NCI-H524 treated with DMSO at 0.1 percent for 48 hours (cell line): ENCODE results near the gene MAP3K12.
"Not testable (repeated sequence)": the region's sequence is repeated elsewhere in the genome, so short reads cannot be mapped to it uniquely, and the experiment has no call there.

ENCODE experiments used
- DNase-seq: peaks from one replicate; lab custom pipeline; 2025; lab: John Stamatoyannopoulos, UW

MAP3K12 gene

DNA sequence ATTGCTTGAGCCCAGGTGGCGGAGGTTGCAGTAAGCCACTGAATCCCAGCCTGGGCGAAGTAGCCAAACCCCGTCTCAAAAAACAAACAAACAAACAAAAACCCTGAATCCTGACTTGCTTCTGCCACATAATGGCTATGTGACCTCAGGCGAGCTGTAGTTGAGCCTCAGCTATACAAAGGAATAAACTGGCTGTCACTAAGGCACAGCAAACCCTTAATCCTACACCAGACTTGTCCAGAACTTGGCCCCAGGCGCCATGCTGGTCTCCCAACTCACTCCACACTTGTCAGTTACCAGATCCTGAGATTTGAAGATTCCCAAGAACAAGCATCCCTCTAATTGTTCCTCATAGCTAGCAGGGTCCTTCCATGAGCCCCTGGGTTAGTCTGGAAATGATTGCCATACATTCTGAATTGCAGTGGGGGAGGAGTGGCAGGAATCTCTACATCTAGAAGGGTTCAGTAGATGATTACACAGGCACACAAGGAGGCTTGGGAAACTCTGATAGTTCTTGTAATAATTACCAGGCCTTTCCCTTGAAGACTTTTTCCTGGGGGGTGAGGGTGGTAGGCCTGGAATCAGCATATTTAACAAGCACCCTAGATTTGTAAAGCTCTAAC, 9.9 kb downstream of the MAP3K12 start:
- DNase-seq: no peak

DNA sequence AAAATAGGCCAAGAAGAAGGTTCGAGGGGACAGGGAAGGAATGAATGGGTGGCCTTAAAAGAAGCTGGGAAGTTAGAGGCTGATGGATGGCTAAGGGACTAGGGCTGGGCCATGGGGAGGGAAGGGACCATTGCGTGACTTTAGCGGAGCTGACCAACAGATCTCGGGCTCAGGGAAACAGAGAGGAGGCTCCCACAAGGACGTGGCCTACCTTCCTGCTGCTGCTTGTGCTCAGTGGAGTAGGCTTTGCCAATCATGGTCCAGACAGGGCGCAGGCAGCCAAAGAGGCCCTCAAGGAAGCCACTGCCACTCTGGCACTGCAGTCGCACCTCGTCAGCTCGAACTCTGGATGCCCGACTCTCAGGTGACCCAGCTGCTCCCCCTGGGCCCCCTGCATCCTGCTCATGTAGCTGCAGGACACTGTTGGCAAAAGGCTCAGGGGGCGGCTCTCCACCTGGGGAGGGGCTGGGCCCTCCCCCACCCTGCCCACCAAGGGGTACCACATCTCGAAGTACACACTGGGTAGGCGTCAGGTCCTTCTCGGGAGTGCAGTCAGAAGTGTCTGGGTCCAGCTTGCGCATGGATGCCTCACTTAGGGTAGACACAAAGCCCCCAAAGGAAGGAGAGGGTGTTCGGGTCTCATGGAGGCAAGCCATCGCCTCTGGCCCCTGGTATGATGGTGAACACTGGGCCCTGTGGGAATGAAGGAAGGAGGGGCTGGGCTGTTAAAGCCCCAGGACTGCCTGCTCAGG, 12.3 kb downstream of the MAP3K12 start:
- DNase-seq: no peak

DNA sequence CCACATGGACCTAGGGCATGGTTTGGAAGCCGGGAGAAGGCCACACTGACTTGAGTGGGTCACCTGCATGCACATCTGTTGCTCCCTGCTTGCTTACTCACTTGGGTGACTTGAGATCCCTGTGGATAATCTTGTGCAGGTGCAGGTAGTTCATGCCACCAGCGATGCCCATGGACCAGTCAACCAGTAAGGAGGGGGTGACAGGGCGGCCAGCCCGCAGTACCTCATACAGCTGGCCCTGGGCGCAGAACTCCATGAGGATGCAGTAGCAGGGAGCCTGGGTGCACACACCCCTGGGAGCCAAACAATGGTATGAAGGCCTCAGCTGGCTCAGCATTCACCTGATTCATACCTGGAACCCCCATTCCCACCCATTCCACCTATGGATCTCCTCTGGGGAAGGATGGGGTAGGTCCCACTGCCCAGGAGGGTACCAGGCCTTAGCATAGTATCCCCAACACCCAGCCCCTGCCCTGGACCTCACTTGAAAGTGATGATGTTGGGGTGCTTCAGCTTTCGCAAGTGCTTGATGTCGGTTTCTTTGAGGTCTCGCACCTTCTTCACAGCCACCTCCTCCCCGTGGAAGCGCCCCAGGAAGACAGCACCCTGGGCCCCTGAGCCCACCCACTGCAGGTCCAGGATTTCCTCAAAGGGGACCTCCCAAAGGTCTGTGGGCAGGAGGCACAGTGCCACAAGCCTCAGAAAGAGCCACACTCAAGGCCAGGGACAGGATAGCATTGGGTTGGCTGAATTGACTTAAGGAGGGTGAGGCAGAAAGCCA, 13.1 kb downstream of the MAP3K12 start:
- DNase-seq: no peak

DNA sequence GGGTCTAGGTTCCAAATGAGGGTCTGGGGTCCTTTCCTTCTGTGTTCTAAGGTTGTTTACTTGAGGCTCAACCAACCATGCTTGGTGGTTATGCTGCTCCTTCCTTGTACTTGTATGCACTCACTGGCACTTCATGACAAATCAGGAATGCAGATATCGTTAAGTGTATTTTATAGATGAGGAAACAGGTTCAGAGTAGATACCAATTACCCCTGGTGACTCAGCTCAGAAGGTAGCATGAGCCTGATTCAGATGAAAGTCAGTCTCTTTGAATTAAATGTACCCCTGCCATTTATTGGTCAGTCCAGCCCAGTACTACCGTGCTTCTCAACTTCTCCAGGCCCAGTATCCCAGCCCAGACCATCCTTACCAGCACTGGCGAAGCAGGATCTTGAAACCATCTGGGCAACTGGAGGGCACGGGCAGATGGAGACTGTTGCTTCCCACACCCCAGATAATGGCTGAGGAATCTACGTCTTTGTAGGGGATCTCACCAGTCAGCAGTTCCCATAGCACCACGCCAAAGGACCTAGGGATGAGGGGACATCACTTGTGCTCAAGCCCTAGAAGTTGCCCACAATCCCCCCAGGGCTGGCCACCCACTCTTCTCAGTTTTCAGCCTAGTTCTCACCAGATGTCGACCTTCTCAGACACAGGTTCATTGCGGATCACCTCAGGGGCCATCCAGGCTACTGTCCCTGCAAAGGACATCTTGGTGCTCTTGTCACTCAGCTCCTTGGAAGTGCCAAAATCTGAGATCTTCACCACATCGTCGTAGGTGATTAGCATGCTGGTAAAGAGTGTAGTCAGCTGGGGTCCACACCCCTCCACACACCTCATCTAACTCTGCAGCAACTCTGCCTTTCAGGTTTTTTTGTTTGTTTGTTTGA, 14.3 kb downstream of the MAP3K12 start:
- no peak for DNase-seq

DNA sequence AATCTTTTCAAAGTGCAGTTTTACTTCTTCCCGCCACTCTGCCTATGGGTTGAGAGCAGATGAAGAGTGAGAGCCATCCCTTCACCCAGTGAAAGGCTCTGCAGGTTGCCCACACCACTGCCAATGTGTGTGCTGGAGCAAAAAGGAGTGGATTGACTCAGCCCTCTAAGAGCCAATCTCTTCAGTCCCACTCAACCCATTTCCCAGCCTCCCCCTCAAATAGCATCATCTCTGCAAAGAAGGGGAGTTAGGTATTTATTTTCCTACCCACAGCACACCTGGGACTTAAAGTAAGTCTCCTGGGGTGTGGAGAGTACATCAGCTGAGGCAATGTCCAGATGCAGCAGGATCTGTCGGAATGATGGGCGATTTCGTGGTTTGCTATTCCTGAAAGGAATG, 15.3 kb downstream of the MAP3K12 start:
- no peak for DNase-seq

DNA sequence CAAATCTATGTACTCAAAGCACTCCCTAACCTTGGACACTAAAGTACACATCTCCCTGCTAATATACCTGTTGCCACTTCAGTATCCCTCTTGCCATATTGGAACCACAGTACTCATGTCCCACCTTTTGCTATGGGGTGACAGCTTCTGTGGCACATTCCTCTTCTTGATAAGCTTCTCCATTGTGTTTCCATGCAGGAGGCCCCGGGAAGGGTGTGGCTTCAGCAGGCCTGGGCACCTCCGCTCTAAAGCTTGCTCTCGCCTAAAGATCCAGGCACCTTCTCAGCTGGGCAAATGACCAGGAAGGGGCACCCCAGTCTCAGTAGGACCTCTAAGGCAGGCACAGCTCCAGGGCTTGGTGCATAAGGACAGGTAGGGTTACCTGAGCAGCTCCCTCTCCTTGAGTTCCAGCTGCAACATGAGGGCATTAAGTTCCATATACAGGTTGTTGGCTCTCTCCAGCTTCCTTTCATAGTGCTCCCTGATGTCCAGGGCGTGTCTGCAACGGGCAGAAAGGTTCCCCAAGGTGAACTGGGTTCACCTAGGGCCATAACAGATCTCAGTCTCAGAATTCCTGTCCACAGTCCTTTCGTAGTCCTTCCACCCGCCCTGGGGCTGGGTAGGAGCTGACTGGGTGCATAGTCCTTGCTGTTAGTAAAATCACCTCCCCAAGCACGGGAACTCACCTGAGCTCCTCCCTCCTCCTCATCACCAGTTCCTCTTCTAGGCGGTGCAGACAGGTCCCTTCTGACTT, 15.9 kb downstream of the MAP3K12 start:
- no peak for DNase-seq

DNA sequence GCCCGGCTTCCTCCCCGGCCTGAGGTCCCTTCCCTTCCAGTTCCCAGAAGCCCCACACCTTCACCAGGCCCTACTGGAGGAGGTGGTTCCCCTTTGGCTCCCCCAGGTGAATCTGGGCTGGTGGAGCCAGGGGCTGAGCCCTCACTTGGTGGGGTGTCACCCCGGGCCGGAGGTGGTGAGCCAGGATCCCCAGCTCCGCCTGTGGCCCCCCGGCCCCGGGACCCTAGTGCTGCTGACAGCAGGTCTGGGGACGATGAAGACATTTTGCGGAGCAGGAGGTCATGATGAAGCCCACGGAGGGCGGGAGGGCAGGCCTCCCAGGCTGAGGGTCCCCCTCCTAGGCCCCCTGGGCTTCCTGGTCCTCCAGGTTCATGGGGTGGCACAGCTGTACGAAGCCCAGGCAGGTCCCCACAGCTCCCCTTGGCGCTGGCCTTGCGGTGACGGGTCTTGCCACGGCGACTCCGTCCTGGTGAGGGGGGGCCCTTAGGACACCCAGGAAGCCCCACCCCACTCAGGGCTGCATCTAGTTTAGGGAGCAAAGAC, 16.6 kb downstream of the MAP3K12 start:
- no peak for DNase-seq

DNA sequence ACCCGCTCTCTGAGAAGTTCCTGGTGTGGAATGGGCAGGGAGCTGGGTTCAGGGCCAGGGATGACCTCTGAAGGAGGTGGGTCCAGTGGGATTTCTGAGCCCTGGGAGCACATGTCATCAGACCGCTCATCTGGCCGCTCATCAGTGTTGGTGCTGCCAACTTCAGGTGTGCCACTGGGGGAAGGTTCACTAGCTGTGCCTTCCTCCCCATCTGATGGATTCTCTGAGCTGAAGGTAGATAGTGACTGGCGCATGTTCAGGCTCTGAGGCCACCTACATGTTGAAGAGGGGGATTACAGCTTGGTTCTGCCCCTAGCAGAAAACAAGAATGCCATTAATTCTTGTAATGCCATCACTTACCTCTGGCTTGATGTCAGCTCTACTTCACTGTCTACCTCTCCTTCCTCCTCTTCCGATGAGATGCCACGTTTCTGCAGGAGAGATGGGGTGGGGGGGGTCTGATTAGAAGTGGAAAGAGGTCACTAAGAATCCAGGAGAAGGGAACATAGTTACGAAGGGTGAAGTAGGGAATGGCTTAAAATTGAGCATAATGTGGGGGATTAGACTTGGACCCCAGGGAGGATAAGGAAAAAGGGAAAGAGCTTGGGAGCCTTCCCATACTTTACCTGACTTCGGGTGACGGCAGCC, 17.2 kb downstream of the MAP3K12 start:
- DNase-seq: no peak

DNA sequence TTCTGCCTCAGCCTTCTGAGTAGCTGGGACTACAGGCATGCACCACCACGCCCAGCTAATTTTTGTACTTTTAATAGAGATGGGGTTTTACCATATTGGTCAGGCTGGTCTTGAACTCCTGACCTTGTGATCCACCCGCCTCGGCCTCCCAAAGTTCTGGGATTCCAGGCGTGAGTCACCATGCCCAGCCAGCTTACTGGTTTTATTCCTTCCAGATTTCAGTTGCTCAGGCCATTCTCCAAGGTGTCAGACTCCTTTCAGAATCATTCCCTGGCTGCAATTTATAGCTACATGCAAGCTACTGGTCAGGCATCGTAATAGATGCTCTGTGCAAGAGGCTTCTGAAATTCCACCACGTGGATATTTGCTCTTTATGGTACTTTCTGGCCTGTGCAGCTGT, 17.8 kb downstream of the MAP3K12 start:
- DNase-seq: not testable (repeated sequence)

DNA sequence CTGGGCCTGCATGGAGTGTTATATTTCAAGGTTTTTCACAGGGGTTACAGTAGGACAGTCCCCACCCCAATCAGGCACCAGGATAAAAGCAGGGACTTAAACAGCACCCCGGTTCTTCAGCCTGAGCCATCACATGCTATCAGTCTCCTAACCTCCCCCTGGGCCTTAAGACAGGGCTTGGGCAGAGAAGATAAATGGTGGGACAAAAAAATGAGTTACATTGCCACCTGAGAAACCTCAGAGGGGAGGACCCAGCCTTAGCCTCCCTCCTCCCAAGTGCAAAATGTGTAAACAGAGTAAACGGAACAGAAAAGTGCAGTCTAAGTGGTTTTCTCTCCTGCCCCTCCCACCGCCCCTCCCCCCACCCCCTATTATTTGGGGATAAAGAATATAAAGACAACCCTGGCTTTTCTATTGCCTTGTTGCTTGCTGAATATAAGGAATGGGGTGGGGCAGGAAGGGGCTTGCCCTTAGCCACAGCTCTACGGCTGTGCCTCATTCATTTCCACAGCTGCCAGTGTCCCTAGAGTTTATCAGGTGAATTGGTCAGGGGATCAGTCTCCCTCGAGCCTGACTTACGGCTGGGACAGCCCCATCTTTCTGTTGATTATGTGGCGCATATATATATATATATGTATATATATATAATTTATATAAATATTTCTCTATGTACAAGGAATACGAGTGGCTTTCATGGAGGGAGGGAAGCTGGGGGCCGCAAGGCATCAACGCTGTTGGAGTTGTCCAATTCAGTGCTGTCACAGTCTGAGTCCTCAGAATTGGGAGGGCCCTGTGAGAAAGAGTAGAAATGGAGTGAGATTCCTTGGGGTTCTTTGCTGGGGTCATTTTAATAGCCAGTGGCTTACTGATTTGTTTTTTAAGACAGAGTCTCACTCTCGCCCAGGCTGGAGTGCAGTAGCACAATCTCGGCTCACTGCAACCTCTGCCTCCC, 18.5 kb downstream of the MAP3K12 start:
- DNase-seq: no peak

DNA sequence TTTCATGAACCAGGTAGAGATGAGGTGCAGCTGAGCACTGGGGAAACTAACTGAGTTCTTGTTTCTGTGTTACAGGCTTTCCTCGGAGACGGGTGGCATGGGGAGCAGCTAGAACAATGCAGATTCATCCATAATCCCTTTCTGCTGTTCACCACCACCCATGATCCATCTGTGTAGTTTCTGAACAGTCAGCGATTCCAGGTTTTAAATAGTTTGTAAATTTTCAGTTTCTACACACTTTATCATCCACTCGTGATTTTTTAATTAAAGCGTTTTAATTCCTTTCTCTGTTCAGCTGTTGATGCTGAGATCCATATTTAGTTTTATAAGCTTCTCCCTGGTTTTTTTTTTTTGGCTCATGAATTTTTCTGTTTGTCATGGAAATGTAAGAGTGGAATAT, 19.9 kb downstream of the MAP3K12 start:
- no peak for DNase-seq

DNA sequence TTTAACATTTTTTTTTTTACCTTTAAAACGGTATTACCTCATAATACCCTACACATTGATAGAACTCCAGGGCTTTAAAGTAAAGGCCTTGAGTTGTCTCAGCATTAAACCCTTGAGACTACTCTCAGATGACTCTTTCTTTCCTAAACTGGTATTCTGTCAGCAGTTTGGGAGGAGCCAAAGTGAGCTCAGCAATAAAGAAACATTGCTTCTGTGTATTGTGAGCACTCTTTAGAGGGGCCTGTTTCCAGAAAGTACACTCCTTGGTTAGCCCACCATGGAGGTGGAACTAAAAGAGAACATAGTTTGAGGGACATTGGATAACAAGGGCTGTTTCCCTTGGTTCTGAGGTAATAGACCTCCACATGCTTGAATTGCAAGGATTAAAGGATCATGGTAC, 20.4 kb downstream of the MAP3K12 start:
- no peak for DNase-seq

DNA sequence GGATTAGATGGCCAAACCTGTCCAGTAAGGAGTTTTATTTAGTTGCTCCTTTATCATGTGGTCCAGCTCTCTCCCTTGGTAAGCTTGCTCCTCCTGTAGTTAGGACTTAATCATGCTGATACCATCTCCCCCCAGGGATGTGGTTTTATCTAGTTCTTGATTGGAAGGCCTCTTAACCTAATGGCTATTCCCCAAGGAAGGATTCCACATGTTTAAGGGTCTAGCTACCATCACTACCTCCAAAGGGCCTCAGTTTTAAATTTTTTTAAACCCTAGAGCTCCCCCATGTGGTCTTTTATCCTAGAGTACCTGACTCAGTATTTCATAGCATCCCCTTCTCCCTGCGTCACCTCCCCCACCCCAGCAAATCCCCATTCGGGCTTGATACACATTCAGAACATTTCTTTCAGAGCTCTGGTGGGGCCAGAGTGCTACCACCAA, 22.5 kb downstream of the MAP3K12 start:
- peak; percentile 28 for DNase-seq

DNA sequence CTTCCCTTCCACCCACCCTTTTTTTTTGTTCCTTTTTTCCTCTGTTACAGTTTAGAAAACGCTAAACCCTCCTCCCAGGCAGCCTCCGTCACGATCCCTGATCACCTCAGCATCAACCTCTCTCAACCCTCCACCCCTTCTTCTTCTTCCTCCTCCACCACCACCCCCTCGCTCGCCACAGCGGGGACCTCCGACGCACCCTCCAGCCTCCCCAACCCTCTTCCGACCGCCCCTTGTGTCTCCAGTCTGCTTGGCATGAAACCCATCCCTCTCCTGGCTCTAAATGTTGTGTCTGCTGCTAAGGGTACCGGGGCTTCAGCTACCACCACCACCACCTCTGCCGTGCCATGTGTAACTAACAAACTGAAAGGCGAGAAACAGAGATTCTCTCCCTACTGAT, 24.4 kb downstream of the MAP3K12 start:
- no peak for DNase-seq

DNA sequence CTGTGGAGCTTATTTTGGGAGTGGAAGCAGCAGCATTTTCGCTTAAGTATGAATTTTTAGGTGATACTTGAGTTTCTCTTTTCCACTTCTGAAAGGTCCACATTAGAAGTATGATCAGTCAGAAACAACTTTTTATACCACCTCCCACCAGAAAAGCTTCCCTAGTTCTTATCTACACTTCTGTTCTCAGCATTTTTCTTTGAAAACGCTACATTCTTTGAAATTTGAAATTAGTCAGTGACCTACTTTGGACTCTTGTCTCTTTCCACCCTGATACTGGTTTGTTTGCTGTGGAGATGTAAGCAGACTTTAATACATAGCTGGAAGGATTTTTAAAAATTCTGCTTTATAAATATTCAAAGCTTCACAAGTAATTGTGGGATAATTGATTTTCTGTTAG, 25.2 kb downstream of the MAP3K12 start:
- no peak for DNase-seq

DNA sequence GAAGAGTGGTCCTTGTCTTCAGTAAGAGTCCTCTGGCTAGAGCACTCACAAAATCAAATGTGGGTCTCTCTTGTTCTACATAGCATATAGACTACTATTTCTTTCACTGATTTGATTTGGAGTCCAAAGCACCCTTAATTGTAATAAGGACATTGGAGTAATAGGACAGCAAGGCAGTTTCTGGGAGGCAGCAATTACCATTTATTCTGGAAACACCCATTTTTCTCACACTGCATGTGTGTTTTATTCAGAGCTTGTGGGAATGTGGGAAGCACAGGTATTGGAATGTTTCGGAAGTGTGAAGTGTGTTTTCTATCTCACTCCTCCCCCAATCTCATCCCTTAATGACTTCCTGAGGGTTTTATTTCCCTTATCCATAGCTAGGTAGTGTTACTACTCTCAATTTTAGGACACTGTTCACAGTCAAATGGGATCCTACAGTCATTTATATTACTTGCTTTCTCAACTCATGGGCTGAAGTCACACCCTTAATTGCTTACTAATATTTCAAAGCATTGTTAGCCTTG, 27.1 kb downstream of the MAP3K12 start:
- DNase-seq: no peak

DNA sequence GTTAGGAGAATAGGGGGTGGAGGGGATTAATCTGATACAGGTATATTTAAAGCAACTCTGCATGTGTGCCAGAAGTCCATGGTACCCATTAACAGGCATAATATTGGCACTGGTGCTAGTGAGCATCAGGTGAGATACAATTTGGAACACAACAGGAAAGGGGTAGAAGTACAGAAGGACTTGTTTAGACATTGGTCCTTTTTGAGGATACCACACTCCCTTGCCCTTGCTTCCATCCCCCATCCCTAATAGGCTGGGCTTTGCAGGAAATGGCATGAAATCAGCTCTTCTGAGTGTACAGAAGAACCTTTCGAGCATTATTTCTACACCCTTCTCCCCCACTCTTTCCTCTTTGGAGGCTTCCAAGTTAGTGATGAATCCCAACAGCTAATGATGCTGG, 31.0 kb downstream of the MAP3K12 start:
- no peak for DNase-seq

DNA sequence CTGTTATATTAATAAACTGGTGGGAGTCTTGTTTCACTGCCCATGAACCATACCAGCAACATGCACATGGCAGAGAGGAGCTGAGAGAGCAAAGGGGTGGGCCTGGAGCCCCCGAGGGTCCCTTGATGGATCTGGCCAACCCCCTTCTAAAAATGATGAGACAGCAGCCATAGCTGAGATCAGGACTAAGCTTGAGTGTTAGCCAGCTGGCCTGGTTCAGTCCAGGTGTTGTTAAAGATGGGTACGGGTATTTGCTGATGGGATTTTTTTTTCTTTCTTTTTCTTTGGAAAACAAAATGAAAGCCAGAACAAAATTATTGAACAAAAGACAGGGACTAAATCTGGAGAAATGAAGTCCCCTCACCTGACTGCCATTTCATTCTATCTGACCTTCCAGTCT, 31.4 kb downstream of the MAP3K12 start:
- no peak for DNase-seq

DNA sequence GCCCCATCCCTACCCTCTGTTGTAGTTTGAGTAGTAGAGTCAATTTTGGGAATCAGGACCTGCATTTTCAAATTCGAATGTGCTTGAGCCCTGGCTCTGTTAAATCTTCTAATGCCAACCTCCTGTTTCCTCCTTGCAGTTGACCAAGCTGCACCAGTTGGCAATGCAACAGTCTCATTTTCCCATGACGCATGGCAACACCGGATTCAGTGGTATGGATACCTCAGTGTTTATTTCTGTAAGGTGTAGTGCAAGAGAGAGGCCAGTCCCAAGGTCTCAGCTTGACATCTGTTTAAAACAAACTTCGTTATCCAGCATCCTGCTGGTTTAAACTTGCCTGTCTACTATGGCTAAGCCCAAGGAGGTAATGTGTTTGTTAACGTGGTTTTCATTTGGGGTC, 32.2 kb downstream of the MAP3K12 start:
- no peak for DNase-seq
